ENCODE data around the gene IFI44.

Gene IFI44

DNA sequence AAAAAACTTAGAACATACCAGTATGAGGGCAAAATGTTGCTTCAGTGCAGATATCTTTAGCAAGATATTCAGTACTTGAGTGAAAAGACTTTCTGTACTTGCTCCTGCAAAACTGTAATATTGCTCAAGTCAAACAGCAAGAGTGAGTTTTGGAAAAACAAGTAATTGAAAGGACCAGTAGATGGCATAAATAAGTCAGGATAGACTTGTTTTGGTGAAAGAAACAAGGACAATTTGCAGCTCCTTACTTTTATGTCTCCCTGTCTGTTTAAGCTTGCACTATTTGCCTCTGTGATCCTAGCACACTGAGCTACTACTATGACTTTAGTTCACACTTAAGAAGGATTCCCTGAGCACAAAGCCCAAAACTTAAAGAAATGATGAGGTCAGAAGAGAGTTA is 39.1 kb downstream of the IFI44 start:
- Histone ChIP-seq H3K9me3 (ENCODE audit: control insufficient read depth, insufficient read depth, low read depth, low read length) (no peaks in the 10 kb centered on the region), H3K36me3 (ENCODE audit: control insufficient read depth in 2 of 2, insufficient read depth in 1 of 2, low read length in 2 of 2) (no peaks in the 10 kb centered on the region), H3K4me3 (ENCODE audit: low read depth, low read length) (no peak overlapping the region), H3K27ac (ENCODE audit: extremely low read depth, low read depth, low read length) (no peak overlapping the region), H3K4me1 (ENCODE audit: control insufficient read depth, insufficient read depth, low read length) (no peaks in the 10 kb centered on the region)
- ChIA-PET POLR2A (no interaction called here), CTCF (no interaction called here)
- TF ChIP-seq ZNF596 (tag by site-specific recombination; IDR thresholded peaks at IDR 0.05) = no peak
- TF ChIP-seq ZNF133 (tag by site-specific recombination; IDR thresholded peaks at IDR 0.05) = no peak
- peak; percentile 73 for TF ChIP-seq ZNF654 (tag by site-specific recombination; IDR thresholded peaks at IDR 0.05; ENCODE audit: low read depth)
- TF ChIP-seq ZSCAN16 (tag by site-specific recombination; IDR thresholded peaks at IDR 0.05) = no peak

GRCh38 chr1:78690516-78690915 is 40.9 kb downstream of the IFI44 start:
- H3K9me3 ChIP-seq (ENCODE audit: control insufficient read depth, insufficient read depth, low read depth, low read length) = no peaks in the 10 kb centered on the region
- no peaks in the 10 kb centered on the region for H3K36me3 ChIP-seq (ENCODE audit: control insufficient read depth in 2 of 2, insufficient read depth in 1 of 2, low read length in 2 of 2)
- no peaks in the 10 kb centered on the region for H3K4me1 ChIP-seq (ENCODE audit: control insufficient read depth, insufficient read depth, low read length)
- ChIA-PET POLR2A (no interaction called here), CTCF (interaction anchor here (0.6 kb wide), 1 partner anchor 20 kb away, joined by 4 read pairs; no protein-coding TSS in a partner anchor)
- no peak overlapping the region for H3K27ac ChIP-seq (ENCODE audit: extremely low read depth, low read depth, low read length)
- TF ChIP-seq KLF1 (tag by site-specific recombination; IDR thresholded peaks at IDR 0.05) (no peak), ZNF621 (tag by site-specific recombination; IDR thresholded peaks at IDR 0.05) (no peak), TCF7L2 (IDR thresholded peaks at IDR 0.05; ENCODE audit: borderline replicate concordance, low read depth, low read length) (no peak)
- TF ChIP-seq, protein P1, sequence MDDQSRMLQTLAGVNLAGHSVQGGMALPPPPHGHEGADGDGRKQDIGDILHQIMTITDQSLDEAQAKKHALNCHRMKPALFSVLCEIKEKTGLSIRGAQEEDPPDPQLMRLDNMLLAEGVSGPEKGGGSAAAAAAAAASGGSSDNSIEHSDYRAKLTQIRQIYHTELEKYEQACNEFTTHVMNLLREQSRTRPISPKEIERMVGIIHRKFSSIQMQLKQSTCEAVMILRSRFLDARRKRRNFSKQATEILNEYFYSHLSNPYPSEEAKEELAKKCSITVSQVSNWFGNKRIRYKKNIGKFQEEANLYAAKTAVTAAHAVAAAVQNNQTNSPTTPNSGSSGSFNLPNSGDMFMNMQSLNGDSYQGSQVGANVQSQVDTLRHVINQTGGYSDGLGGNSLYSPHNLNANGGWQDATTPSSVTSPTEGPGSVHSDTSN (CRISPR knock-in tag; IDR thresholded peaks at IDR 0.05) = no peak
- H3K4me3 ChIP-seq (ENCODE audit: low read depth, low read length) = no peak overlapping the region

DNA sequence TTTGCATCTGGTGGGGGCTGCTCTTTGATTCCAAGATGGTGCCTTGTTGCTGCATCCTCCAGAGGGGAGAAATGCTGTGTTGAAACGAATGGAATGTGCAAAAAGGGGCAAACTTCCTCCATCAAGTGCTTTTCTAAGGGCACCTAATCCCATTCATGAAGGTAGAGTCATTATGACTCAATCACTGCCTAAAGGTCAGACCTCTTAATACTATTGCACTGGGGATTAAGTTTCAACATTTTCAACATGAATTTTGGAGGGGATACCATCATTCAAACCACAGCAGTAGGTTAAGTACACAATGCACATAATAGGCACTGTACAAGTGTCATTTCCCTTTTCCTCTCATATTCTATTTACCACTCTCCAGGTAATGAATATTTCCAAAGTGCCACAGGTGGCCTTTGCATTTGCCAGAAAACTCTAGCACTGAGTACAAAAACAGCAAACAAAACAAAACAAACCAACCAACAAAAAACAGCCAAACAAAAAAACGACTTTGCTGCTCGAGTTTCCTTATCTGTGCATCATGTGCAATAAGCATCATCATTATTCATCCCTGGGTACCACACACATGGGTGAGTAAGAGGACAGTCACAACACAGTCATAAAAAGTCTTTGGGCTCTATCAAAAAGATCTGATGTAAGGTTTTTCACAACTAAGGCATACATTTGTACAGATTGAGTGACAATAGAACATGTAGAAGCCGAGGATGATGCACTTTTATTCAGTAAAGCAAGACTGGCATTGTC is 42.5 kb downstream of the IFI44 start:
- H3K36me3 ChIP-seq (ENCODE audit: control insufficient read depth in 2 of 2, insufficient read depth in 1 of 2, low read length in 2 of 2) = no peaks in the 10 kb centered on the region
- POLR2A ChIA-PET = no interaction called here
- no peaks in the 10 kb centered on the region for H3K4me1 ChIP-seq (ENCODE audit: control insufficient read depth, insufficient read depth, low read length)
- CTCF ChIA-PET = no interaction called here
- no peak overlapping the region for H3K27ac ChIP-seq (ENCODE audit: extremely low read depth, low read depth, low read length)
- H3K4me3 ChIP-seq (ENCODE audit: low read depth, low read length) = no peak overlapping the region
- no peak for TF ChIP-seq ZSCAN30 (tag by site-specific recombination; IDR thresholded peaks at IDR 0.05)
- TF ChIP-seq SETDB1 (IDR thresholded peaks at IDR 0.05; ENCODE audit: insufficient read length, low read length) = peak; percentile 26
- H3K9me3 ChIP-seq (ENCODE audit: control insufficient read depth, insufficient read depth, low read depth, low read length) = no peaks in the 10 kb centered on the region

DNA sequence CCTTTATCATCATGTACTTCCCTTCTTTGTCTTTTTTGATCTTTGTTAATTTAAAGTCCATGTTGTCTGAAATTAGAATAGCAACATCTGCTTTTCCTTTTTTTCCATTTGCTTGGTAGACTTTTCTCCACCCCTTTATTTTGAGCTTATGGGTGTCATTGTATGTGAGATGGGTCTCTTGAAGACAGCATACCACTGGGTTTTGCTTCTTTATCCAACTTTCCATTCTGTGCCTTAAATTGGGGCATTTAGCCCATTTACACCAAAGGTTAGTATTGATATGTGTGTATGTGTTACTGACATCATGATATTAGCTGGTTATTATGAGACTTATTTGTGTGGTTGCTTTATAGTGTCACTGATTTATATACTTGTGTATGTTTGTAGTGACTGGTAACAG is 50.2 kb downstream of the IFI44 start:
- Histone ChIP-seq H3K27ac (ENCODE audit: extremely low read depth, low read depth, low read length) (no peak overlapping the region), H3K4me3 (ENCODE audit: low read depth, low read length) (no peak overlapping the region), H3K36me3 (ENCODE audit: control insufficient read depth in 2 of 2, insufficient read depth in 1 of 2, low read length in 2 of 2) (no peaks in the 10 kb centered on the region), H3K9me3 (ENCODE audit: control insufficient read depth, insufficient read depth, low read depth, low read length) (no peaks in the 10 kb centered on the region), H3K4me1 (ENCODE audit: control insufficient read depth, insufficient read depth, low read length) (no peaks in the 10 kb centered on the region)
- POLR2A ChIA-PET = no interaction called here
- TF ChIP-seq SETDB1 (IDR thresholded peaks at IDR 0.05; ENCODE audit: insufficient read length, low read length) = peak; percentile 94
- no peak for TF ChIP-seq ZNF837 (tag by site-specific recombination; IDR thresholded peaks at IDR 0.05)
- peak; percentile 79 for TF ChIP-seq TRIM28 (IDR thresholded peaks at IDR 0.05; ENCODE audit: borderline replicate concordance, low read length)
- CTCF ChIA-PET = no interaction called here

GRCh38 chr1:78702426-78702825 is 52.8 kb downstream of the IFI44 start:
- no peak for TF ChIP-seq PRDM1 (tag by site-specific recombination; IDR thresholded peaks at IDR 0.05)
- no peak for TF ChIP-seq ZNF777 (tag by site-specific recombination; IDR thresholded peaks at IDR 0.05; ENCODE audit: borderline replicate concordance)
- TF ChIP-seq, protein P2, sequence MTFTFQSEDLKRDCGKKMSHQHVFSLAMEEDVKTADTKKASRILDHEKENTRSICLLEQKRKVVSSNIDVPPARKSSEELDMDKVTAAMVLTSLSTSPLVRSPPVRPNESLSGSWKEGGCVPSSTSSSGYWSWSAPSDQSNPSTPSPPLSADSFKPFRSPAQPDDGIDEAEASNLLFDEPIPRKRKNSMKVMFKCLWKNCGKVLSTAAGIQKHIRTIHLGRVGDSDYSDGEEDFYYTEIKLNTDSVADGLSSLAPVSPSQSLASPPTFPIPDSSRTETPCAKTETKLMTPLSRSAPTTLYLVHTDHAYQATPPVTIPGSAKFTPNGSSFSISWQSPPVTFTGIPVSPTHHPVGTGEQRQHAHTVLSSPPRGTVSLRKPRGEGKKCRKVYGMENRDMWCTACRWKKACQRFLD (tag by site-specific recombination; IDR thresholded peaks at IDR 0.05) = no peak
- TF ChIP-seq ZNF350 (tag by site-specific recombination; IDR thresholded peaks at IDR 0.05) = no peak
- TF ChIP-seq ZSCAN23 (tag by site-specific recombination; IDR thresholded peaks at IDR 0.05) = no peak
- TF ChIP-seq SETDB1 (IDR thresholded peaks at IDR 0.05; ENCODE audit: insufficient read length, low read length) = no peak
- TF ChIP-seq ZNF626 (tag by site-specific recombination; IDR thresholded peaks at IDR 0.05) = no peak
- no peak for TF ChIP-seq ZNF677 (tag by site-specific recombination; IDR thresholded peaks at IDR 0.05)
- no peak for TF ChIP-seq ZNF214 (tag by site-specific recombination; IDR thresholded peaks at IDR 0.05; ENCODE audit: borderline replicate concordance)
- Histone ChIP-seq H3K4me1 (ENCODE audit: control insufficient read depth, insufficient read depth, low read length) (no peaks in the 10 kb centered on the region), H3K4me3 (ENCODE audit: low read depth, low read length) (no peak overlapping the region), H3K9me3 (ENCODE audit: control insufficient read depth, insufficient read depth, low read depth, low read length) (no peaks in the 10 kb centered on the region), H3K27ac (ENCODE audit: extremely low read depth, low read depth, low read length) (no peak overlapping the region), H3K36me3 (ENCODE audit: control insufficient read depth in 2 of 2, insufficient read depth in 1 of 2, low read length in 2 of 2) (no peaks in the 10 kb centered on the region)
- CTCF ChIA-PET = no interaction called here
- POLR2A ChIA-PET = no interaction called here

All from HEK293 (cell line).